ENCODE data around the gene PGGHG. TPM values are rescaled to one million over a fixed set of nuclear protein-coding genes. Genes with fewer than 3 reads are reported as not detected.
"Not testable (repeated sequence)": the region's sequence is repeated elsewhere in the genome, so short reads cannot be mapped to it uniquely, and the experiment has no call there.

PGGHG gene
- polyA plus RNA-seq, 2 donors: 10.3 to 38.9 TPM

GRCh38 chr11:283405-284104 lies 5.4 kb upstream of the PGGHG start:
- H3K9me3 ChIP-seq (ENCODE audit: control insufficient read depth in 2 of 2, insufficient read depth in 1 of 2, low read depth in 1 of 2, low read length in 1 of 2): no peaks in the 10 kb centered on the region
- 80% methylated on average over 21 to 23 of the region's 23 CpGs for WGBS, 2 donors
- no peak overlapping the region for H3K4me3 ChIP-seq (ENCODE audit: low read depth in 1 of 2, low read length in 2 of 2)
- no peak overlapping the region for H3K27ac ChIP-seq (ENCODE audit: low read depth in 2 of 2, low read length in 1 of 2)
- H3K27me3 ChIP-seq (ENCODE audit: control insufficient read depth in 1 of 2, insufficient read depth in 2 of 2, low read length in 2 of 2): peaks cover 0 to 22% of the 10 kb centered on the region in 2 donors
- no peaks in the 10 kb centered on the region for H3K36me3 ChIP-seq (ENCODE audit: control insufficient read depth in 2 of 2, insufficient read depth in 2 of 2, low read length in 1 of 2)
- peaks cover 11 to 29% of the 10 kb centered on the region in 2 donors for H3K4me1 ChIP-seq (ENCODE audit: control insufficient read depth in 2 of 2, insufficient read depth in 2 of 2, low read length in 1 of 2)

- Histone ChIP-seq H3K27me3 (ENCODE audit: control insufficient read depth in 1 of 2, insufficient read depth in 2 of 2, low read length in 2 of 2) (peaks cover 0 to 15% of the 10 kb centered on the region in 2 donors), H3K4me1 (ENCODE audit: control insufficient read depth in 2 of 2, insufficient read depth in 2 of 2, low read length in 1 of 2) (peaks cover 11 to 27% of the 10 kb centered on the region in 2 donors), H3K9me3 (ENCODE audit: control insufficient read depth in 2 of 2, insufficient read depth in 1 of 2, low read depth in 1 of 2, low read length in 1 of 2) (no peaks in the 10 kb centered on the region), H3K4me3 (ENCODE audit: low read depth in 1 of 2, low read length in 2 of 2) (no peak overlapping the region), H3K27ac (ENCODE audit: low read depth in 2 of 2, low read length in 1 of 2) (no peak overlapping the region), H3K36me3 (ENCODE audit: control insufficient read depth in 2 of 2, insufficient read depth in 2 of 2, low read length in 1 of 2) (no peaks in the 10 kb centered on the region)
- WGBS, 2 donors: 77 to 87% methylated on average over 22 to 24 of the region's 24 CpGs
Measured at GRCh38 chr11:284105-285020, 4.6 kb upstream of the PGGHG start.

- 84 to 85% methylated on average over 29 of the region's 29 CpGs for WGBS, 2 donors
- peaks cover 8 to 26% of the 10 kb centered on the region in 2 donors for H3K4me1 ChIP-seq (ENCODE audit: control insufficient read depth in 2 of 2, insufficient read depth in 2 of 2, low read length in 1 of 2)
- H3K4me3 ChIP-seq (ENCODE audit: low read depth in 1 of 2, low read length in 2 of 2): no peak overlapping the region
- H3K36me3 ChIP-seq (ENCODE audit: control insufficient read depth in 2 of 2, insufficient read depth in 2 of 2, low read length in 1 of 2): no peaks in the 10 kb centered on the region
- no peak overlapping the region for H3K27ac ChIP-seq (ENCODE audit: low read depth in 2 of 2, low read length in 1 of 2)
- no peaks in the 10 kb centered on the region for H3K9me3 ChIP-seq (ENCODE audit: control insufficient read depth in 2 of 2, insufficient read depth in 1 of 2, low read depth in 1 of 2, low read length in 1 of 2)
- peaks cover 0 to 15% of the 10 kb centered on the region in 2 donors for H3K27me3 ChIP-seq (ENCODE audit: control insufficient read depth in 1 of 2, insufficient read depth in 2 of 2, low read length in 2 of 2)
Measured at GRCh38 chr11:285021-285893, 3.7 kb upstream of the PGGHG start.

- Histone ChIP-seq H3K36me3 (ENCODE audit: control insufficient read depth in 2 of 2, insufficient read depth in 2 of 2, low read length in 1 of 2) (no peaks in the 10 kb centered on the region), H3K9me3 (ENCODE audit: control insufficient read depth in 2 of 2, insufficient read depth in 1 of 2, low read depth in 1 of 2, low read length in 1 of 2) (no peaks in the 10 kb centered on the region), H3K4me3 (ENCODE audit: low read depth in 1 of 2, low read length in 2 of 2) (no peak overlapping the region), H3K27ac (ENCODE audit: low read depth in 2 of 2, low read length in 1 of 2) (no peak overlapping the region), H3K27me3 (ENCODE audit: control insufficient read depth in 1 of 2, insufficient read depth in 2 of 2, low read length in 2 of 2) (peaks cover 0 to 10% of the 10 kb centered on the region in 2 donors), H3K4me1 (ENCODE audit: control insufficient read depth in 2 of 2, insufficient read depth in 2 of 2, low read length in 1 of 2) (peaks cover 8 to 20% of the 10 kb centered on the region in 2 donors)
- WGBS, 2 donors: 74 to 84% methylated on average over 8 of the region's 8 CpGs
Measured at GRCh38 chr11:285894-286220, 3.1 kb upstream of the PGGHG start.

- not testable (repeated sequence) for H3K27me3 ChIP-seq (ENCODE audit: control insufficient read depth in 1 of 2, insufficient read depth in 2 of 2, low read length in 2 of 2)
Measured at GRCh38 chr11:286977-287820, 1.7 kb upstream of the PGGHG start.

GRCh38 chr11:287821-288477 lies 977 bp upstream of the PGGHG start:
- Histone ChIP-seq H3K4me1 (ENCODE audit: control insufficient read depth in 2 of 2, insufficient read depth in 2 of 2, low read length in 1 of 2) (peaks cover 4 to 13% of the 10 kb centered on the region in 2 donors), H3K4me3 (ENCODE audit: low read depth in 1 of 2, low read length in 2 of 2) (peak overlapping the region; percentile 48 to 55), H3K9me3 (ENCODE audit: control insufficient read depth in 2 of 2, insufficient read depth in 1 of 2, low read depth in 1 of 2, low read length in 1 of 2) (no peaks in the 10 kb centered on the region), H3K36me3 (ENCODE audit: control insufficient read depth in 2 of 2, insufficient read depth in 2 of 2, low read length in 1 of 2) (peaks cover 0 to 9% of the 10 kb centered on the region in 2 donors), H3K27ac (ENCODE audit: low read depth in 2 of 2, low read length in 1 of 2) (peak overlapping the region; percentile 8 to 21), H3K27me3 (ENCODE audit: control insufficient read depth in 1 of 2, insufficient read depth in 2 of 2, low read length in 2 of 2) (no peaks in the 10 kb centered on the region)
- 16% methylated on average over 39 to 41 of the region's 41 CpGs for WGBS, 2 donors

More at GRCh38 chr11:286977-287820, 1.7 kb upstream of the PGGHG start:
- H3K9me3 ChIP-seq (ENCODE audit: control insufficient read depth in 2 of 2, insufficient read depth in 1 of 2, low read depth in 1 of 2, low read length in 1 of 2); H3K36me3 ChIP-seq (ENCODE audit: control insufficient read depth in 2 of 2, insufficient read depth in 2 of 2, low read length in 1 of 2); H3K4me3 ChIP-seq (ENCODE audit: low read depth in 1 of 2, low read length in 2 of 2); H3K27ac ChIP-seq (ENCODE audit: low read depth in 2 of 2, low read length in 1 of 2): not testable (repeated sequence)
- H3K4me1 ChIP-seq (ENCODE audit: control insufficient read depth in 2 of 2, insufficient read depth in 2 of 2, low read length in 1 of 2): peaks cover 4 to 13% of the 10 kb centered on the region in 2 donors
- WGBS, 2 donors: 60 to 67% methylated on average over 25 to 27 of the region's 27 CpGs

- H3K9me3 ChIP-seq (ENCODE audit: control insufficient read depth in 2 of 2, insufficient read depth in 1 of 2, low read depth in 1 of 2, low read length in 1 of 2): no peaks in the 10 kb centered on the region
- peaks cover 0 to 15% of the 10 kb centered on the region in 2 donors for H3K36me3 ChIP-seq (ENCODE audit: control insufficient read depth in 2 of 2, insufficient read depth in 2 of 2, low read length in 1 of 2)
- H3K27me3 ChIP-seq (ENCODE audit: control insufficient read depth in 1 of 2, insufficient read depth in 2 of 2, low read length in 2 of 2): no peaks in the 10 kb centered on the region
- H3K4me1 ChIP-seq (ENCODE audit: control insufficient read depth in 2 of 2, insufficient read depth in 2 of 2, low read length in 1 of 2): peaks cover 4 to 13% of the 10 kb centered on the region in 2 donors
- WGBS, 2 donors: 16 to 22% methylated on average over 9 to 14 of the region's 14 CpGs
- H3K27ac ChIP-seq (ENCODE audit: low read depth in 2 of 2, low read length in 1 of 2): no peak overlapping the region
- peak overlapping the region; percentile 14 to 48 for H3K4me3 ChIP-seq (ENCODE audit: low read depth in 1 of 2, low read length in 2 of 2)
Measured at GRCh38 chr11:289398-289711, 429 bp downstream of the PGGHG start.

GRCh38 chr11:289712-290620 lies 1.0 kb downstream of the PGGHG start:
- no peaks in the 10 kb centered on the region for H3K9me3 ChIP-seq (ENCODE audit: control insufficient read depth in 2 of 2, insufficient read depth in 1 of 2, low read depth in 1 of 2, low read length in 1 of 2)
- H3K36me3 ChIP-seq (ENCODE audit: control insufficient read depth in 2 of 2, insufficient read depth in 2 of 2, low read length in 1 of 2): peaks cover 0 to 15% of the 10 kb centered on the region in 2 donors
- no peaks in the 10 kb centered on the region for H3K27me3 ChIP-seq (ENCODE audit: control insufficient read depth in 1 of 2, insufficient read depth in 2 of 2, low read length in 2 of 2)
- peak overlapping the region; percentile 14 to 48 for H3K4me3 ChIP-seq (ENCODE audit: low read depth in 1 of 2, low read length in 2 of 2)
- WGBS, 2 donors: 79 to 85% methylated on average over 48 of the region's 48 CpGs
- no peak overlapping the region for H3K27ac ChIP-seq (ENCODE audit: low read depth in 2 of 2, low read length in 1 of 2)
- peaks cover 4 to 13% of the 10 kb centered on the region in 2 donors for H3K4me1 ChIP-seq (ENCODE audit: control insufficient read depth in 2 of 2, insufficient read depth in 2 of 2, low read length in 1 of 2)

Measured in esophagus (tissue), 2 donors.